SK-N-SH (cell line): ENCODE results near the gene MLLT3. TPM values are rescaled to one million over a fixed set of nuclear protein-coding genes. Genes with fewer than 3 reads are reported as not detected.

ENCODE experiments used
- CTCF ChIA-PET: fragments of 300-600, 350-600 bp; formaldehyde crosslinking; extraction: SDS; loops from one replicate; lab custom pipeline; 2021; lab: Yijun Ruan, JAX
- POLR2A ChIA-PET: fragments of 350-600 bp; sonication (Branson Sonifier 250); formaldehyde crosslinking; extraction: SDS; loops from one replicate; lab custom pipeline; 2020; ENCODE audit warnings: antibody characterized with exemption, inconsistent platforms; lab: Yijun Ruan, JAX
- DNase-seq: peaks from one replicate; pipeline ENCODE4 v3.0.0; 2012
- H2AFZ ChIP-seq: fragments of 200-600 bp; sonication (generic); 2 replicates; pipeline ENCODE4 v1.8.1; 2016; ENCODE audit warnings: antibody characterized with exemption, mild to moderate bottlenecking, low read depth
- H3F3A ChIP-seq: fragments of 200-600 bp; sonication (generic); replicated peaks from 2 replicates; pipeline ENCODE3; 2016; ENCODE audit warnings: antibody characterized with exemption, mild to moderate bottlenecking; ENCODE audit not compliant: insufficient read depth
- H3K27ac ChIP-seq, 2 experiments: fragments of 200-500 bp in 1 of 2; fragments of 200-600 bp in 1 of 2; sonication (Bioruptor generic) in 1 of 2; sonication (generic), shearing (Covaris generic) in 1 of 2; 2 replicates each; pipeline versions ENCODE4 v1.5.1 to v1.6.1; 2014 to 2016; ENCODE audit warnings: low read depth in 2 of 2, inconsistent platforms in 1 of 2, low read length in 1 of 2, mild to moderate bottlenecking in 1 of 2, mixed read lengths in 1 of 2
- H3K27me3 ChIP-seq: fragments of 200-600 bp; sonication (generic), shearing (Covaris generic); 2 replicates; pipeline ENCODE4 v1.6.1; 2016; ENCODE audit warnings: mixed run types; ENCODE audit not compliant: insufficient read depth
- H3K36me3 ChIP-seq, 2 experiments: fragments of 200-500 bp in 1 of 2; fragments of 200-600 bp in 1 of 2; sonication (Bioruptor generic) in 1 of 2; sonication (generic) in 1 of 2; replicated peaks in 1 of 2; 2 replicates each; pipeline versions ENCODE3 to v1.5.1; 2014 to 2016; ENCODE audit warnings: low read length in 1 of 2, mild to moderate bottlenecking in 1 of 2; ENCODE audit not compliant: insufficient read depth in 2 of 2, control insufficient read depth in 1 of 2
- H3K4me1 ChIP-seq, 2 experiments: fragments of 200-500 bp in 1 of 2; fragments of 200-600 bp in 1 of 2; sonication (Bioruptor generic) in 1 of 2; sonication (generic), shearing (Covaris generic) in 1 of 2; 2 replicates each; pipeline versions ENCODE4 v1.5.1 to v1.6.1; 2014 to 2016; ENCODE audit warnings: low read depth in 1 of 2, low read length in 1 of 2, mixed run types in 1 of 2; ENCODE audit not compliant: insufficient read depth in 2 of 2, control insufficient read depth in 1 of 2
- H3K4me2 ChIP-seq: fragments of 200-600 bp; sonication (generic), shearing (Covaris generic); 2 replicates; pipeline ENCODE4 v1.6.1; 2017; ENCODE audit warnings: mixed run types
- H3K4me3 ChIP-seq, 2 experiments: fragments of 200-500 bp in 1 of 2; fragments of 200-600 bp in 1 of 2; sonication (Bioruptor generic) in 1 of 2; sonication (generic), shearing (Covaris generic) in 1 of 2; 2 replicates each; pipeline versions ENCODE4 v1.5.1 to v1.8.1; 2014 to 2016; ENCODE audit warnings: low read depth in 2 of 2, inconsistent platforms in 1 of 2, low read length in 1 of 2, mild to moderate bottlenecking in 1 of 2, mixed read lengths in 1 of 2, moderate library complexity in 1 of 2
- H3K79me2 ChIP-seq: fragments of 200-600 bp; sonication (generic); 2 replicates; pipeline ENCODE4 v1.8.1; 2017; ENCODE audit warnings: mild to moderate bottlenecking; ENCODE audit not compliant: insufficient read depth
- H3K9ac ChIP-seq: fragments of 200-600 bp; sonication (generic); 2 replicates; pipeline ENCODE4 v1.6.1; 2017; ENCODE audit warnings: mixed run types
- H3K9me2 ChIP-seq: fragments of 200-600 bp; sonication (generic); 2 replicates; pipeline ENCODE4 v1.6.1; 2017; ENCODE audit warnings: mixed run types
- H3K9me3 ChIP-seq: fragments of 200-600 bp; sonication (generic); 2 replicates; pipeline ENCODE4 v1.6.1; 2017; ENCODE audit warnings: mixed run types, mild to moderate bottlenecking, moderate library complexity
- H4K20me1 ChIP-seq: fragments of 200-600 bp; sonication (generic); 2 replicates; pipeline ENCODE4 v1.6.1; 2017; ENCODE audit warnings: mild to moderate bottlenecking, mixed run types; ENCODE audit not compliant: insufficient read depth
- CHD2 ChIP-seq: fragments of 150-350 bp; IDR thresholded peaks from 2 replicates; pipeline ENCODE4 v1.6.1; 2018; ENCODE audit warnings: low read length; ENCODE audit not compliant: partially characterized antibody
- EZH2phosphoT487 ChIP-seq: fragments of 200-600 bp; sonication (generic); IDR thresholded peaks from 2 replicates; pipeline ENCODE4 v1.6.1; 2017; ENCODE audit warnings: low read depth, mixed run types, mild to moderate bottlenecking, antibody characterized with exemption, moderate library complexity, borderline replicate concordance
- FOSL2 ChIP-seq: IDR thresholded peaks from 2 replicates; pipeline ENCODE4 v1.4.0; 2012; ENCODE audit warnings: low read depth, mild to moderate bottlenecking, moderate library complexity, borderline replicate concordance
- FOXJ3 ChIP-seq: sonication (generic); formaldehyde crosslinking; IDR thresholded peaks from 2 replicates; pipeline ENCODE4 v1.5.1; 2020; ENCODE audit warnings: mild to moderate bottlenecking, missing genetic modification reagents
- GABPA ChIP-seq: IDR thresholded peaks from 2 replicates; pipeline ENCODE4 v1.4.0; 2012; ENCODE audit warnings: low read depth, mild to moderate bottlenecking
- GATA2 ChIP-seq: sonication (generic); formaldehyde crosslinking; IDR thresholded peaks from 2 replicates; pipeline ENCODE4 v1.5.0; 2020; ENCODE audit warnings: mild to moderate bottlenecking, missing genetic modification reagents
- JUND ChIP-seq: IDR thresholded peaks from 2 replicates; pipeline ENCODE4 v1.4.0; 2012
- MEF2A ChIP-seq: IDR thresholded peaks from 2 replicates; pipeline ENCODE4 v1.4.0; 2012; ENCODE audit warnings: low read depth, borderline replicate concordance
- MXI1 ChIP-seq: IDR thresholded peaks from 2 replicates; pipeline ENCODE4 v1.6.1; 2012; ENCODE audit warnings: mild to moderate bottlenecking, low read depth, low read length, improper control_type of control experiment
- NFIC ChIP-seq: IDR thresholded peaks from 2 replicates; pipeline ENCODE4 v1.4.0; 2012; ENCODE audit warnings: borderline replicate concordance
- POLR2AphosphoS5 ChIP-seq: IDR thresholded peaks from 2 replicates; pipeline ENCODE4 v1.6.1; 2012; ENCODE audit warnings: low read depth, low read length
- RCOR1 ChIP-seq: fragments of 150-350 bp; IDR thresholded peaks from 2 replicates; pipeline ENCODE4 v1.6.1; 2017; ENCODE audit warnings: antibody characterized with exemption, low read length
- RFX5 ChIP-seq: IDR thresholded peaks from 2 replicates; pipeline ENCODE4 v1.6.1; 2012; ENCODE audit warnings: mild to moderate bottlenecking, improper control_type of control experiment, low read length
- RXRA ChIP-seq: IDR thresholded peaks from 2 replicates; pipeline ENCODE4 v1.4.0; 2012; ENCODE audit warnings: low read depth, mild to moderate bottlenecking, borderline replicate concordance
- TAF1 ChIP-seq: IDR thresholded peaks from 2 replicates; pipeline ENCODE4 v1.6.1; 2012; ENCODE audit warnings: low read depth, mild to moderate bottlenecking, low read length, moderate library complexity, borderline replicate concordance
- TCF12 ChIP-seq: IDR thresholded peaks from 2 replicates; pipeline ENCODE4 v1.4.0; 2012
- TEAD4 ChIP-seq: IDR thresholded peaks from 2 replicates; pipeline ENCODE4 v1.4.0; 2012; ENCODE audit warnings: mild to moderate bottlenecking, borderline replicate concordance; ENCODE audit not compliant: insufficient read depth
- WGBS: methylation state at CpG from one replicate; pipeline ENCODE4 v1.1.6; 2017; ENCODE audit warnings: low lambda C conversion rate; 5-methylcytosine and 5-hydroxymethylcytosine counted together
- polyA plus RNA-seq, 3 experiments: library from polyadenylated mRNA; depleted of rRNA; stranded (reverse); fragments of >200 nt; gene quantifications; 2 replicates each; pipeline ENCODE4 v1.2.3, GENCODE V29; 2012
- TF ChIP-seq, protein P1 (sequence below): IDR thresholded peaks from 2 replicates; pipeline ENCODE4 v1.4.0; 2012; ENCODE audit warnings: low read depth, borderline replicate concordance
- TF ChIP-seq, protein P2 (sequence below): fragments of 200-600 bp; sonication (generic); IDR thresholded peaks from 2 replicates; pipeline ENCODE4 v1.6.1; 2017; ENCODE audit warnings: antibody characterized with exemption, mild to moderate bottlenecking, moderate library complexity
- TF ChIP-seq, protein P3 (sequence below): fragments of 150-350 bp; IDR thresholded peaks from 2 replicates; pipeline ENCODE4 v1.6.1; 2016; ENCODE audit warnings: mild to moderate bottlenecking, low read depth, low read length
- TF ChIP-seq, protein P4 (sequence below): IDR thresholded peaks from 2 replicates; pipeline ENCODE4; 2012

MLLT3 gene
- polyA plus RNA-seq, 1 of the 3 experiments (the other 2 are of a cell fraction) = 3.9 TPM

DNA sequence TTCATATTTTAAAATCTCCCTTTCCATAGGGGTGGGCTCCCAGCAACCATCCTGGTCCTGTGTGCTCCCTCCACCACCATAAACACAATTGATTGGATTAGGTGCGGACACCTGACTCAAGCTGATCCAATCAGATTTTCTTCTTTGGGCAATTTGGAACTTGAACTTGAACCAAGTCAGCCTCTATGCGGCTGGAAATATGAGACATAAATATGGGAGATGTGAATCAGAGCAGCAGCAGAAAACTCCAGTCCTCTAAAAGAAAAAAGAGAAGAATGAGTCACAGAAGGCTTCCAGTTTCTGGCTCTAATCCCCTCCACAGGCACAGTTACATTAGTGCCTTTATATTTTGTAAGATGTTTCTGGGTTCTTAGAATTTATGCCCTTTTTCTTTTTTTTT is 306.6 kb downstream of the MLLT3 start:
- Histone ChIP-seq H3K36me3 (no peaks in the 10 kb centered on the region), H2AFZ (no peak overlapping the region; the same call in 1 of the 2 replicates), H3K9me2 (no peaks in the 10 kb centered on the region), H3K4me2 (no peak overlapping the region), H3K9me3 (no peaks in the 10 kb centered on the region), H3K9ac (no peak overlapping the region), H3F3A (peaks cover 7% of the 10 kb centered on the region), H3K79me2 (no peaks in the 10 kb centered on the region), H3K27ac (peak overlapping the region in 1 of 2 experiments; percentile 37; a peak in 1 of 4 replicates), H3K27me3 (no peaks in the 10 kb centered on the region), H3K4me1 (no peaks in the 10 kb centered on the region), H3K4me3 (no peak overlapping the region), H4K20me1 (no peaks in the 10 kb centered on the region)
- DNase-seq = no peak
- ChIA-PET POLR2A (no interaction called here), CTCF (no interaction called here)
- TF ChIP-seq MXI1 (no peak), EZH2phosphoT487 (no peak), GATA2 (CRISPR knock-in tag) (no peak), TEAD4 (no peak), NFIC (peak; percentile 25; the same call in 1 of the 2 replicates), JUND (0 out of 2 replicates have a peak, but pooled peaks have one; percentile 27), TAF1 (peak; percentile 82; the same call in 1 of the 2 replicates), TCF12 (peak; percentile 31; the same call in 1 of the 2 replicates), FOSL2 (peak; percentile 79)
- TF ChIP-seq, protein P1, sequence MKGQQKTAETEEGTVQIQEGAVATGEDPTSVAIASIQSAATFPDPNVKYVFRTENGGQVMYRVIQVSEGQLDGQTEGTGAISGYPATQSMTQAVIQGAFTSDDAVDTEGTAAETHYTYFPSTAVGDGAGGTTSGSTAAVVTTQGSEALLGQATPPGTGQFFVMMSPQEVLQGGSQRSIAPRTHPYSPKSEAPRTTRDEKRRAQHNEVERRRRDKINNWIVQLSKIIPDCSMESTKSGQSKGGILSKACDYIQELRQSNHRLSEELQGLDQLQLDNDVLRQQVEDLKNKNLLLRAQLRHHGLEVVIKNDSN = peak; percentile 83
- 50% methylated on average over 2 of the region's 2 CpGs for WGBS

DNA sequence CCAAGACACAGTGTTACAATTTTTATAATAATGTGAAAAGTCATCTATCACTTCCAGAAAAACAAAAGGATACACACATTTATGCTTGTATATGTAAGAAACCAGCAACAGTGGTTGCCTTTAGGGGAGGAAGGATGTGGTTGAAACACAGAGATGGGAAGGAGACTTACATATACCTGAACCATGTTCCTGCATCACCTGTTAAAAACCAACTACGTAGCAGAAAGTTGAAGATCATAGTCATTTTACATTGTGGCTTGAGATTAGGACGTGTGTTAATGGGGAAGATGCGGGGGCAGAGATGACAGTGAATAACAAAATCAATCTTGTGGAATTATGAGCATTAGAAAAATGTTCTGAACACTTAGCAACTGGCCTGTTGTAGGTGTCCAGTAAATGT is 307.3 kb downstream of the MLLT3 start:
- H3F3A ChIP-seq = peaks cover 7% of the 10 kb centered on the region
- no peaks in the 10 kb centered on the region for H3K36me3 ChIP-seq
- 82% methylated on average over 3 of the region's 3 CpGs for WGBS
- CTCF ChIA-PET = no interaction called here
- no peaks in the 10 kb centered on the region for H3K79me2 ChIP-seq
- TF ChIP-seq RCOR1 (no peak), MXI1 (no peak), MEF2A (no peak), CHD2 (no peak), GABPA (no peak), EZH2phosphoT487 (no peak), NFIC (no peak), RXRA (no peak), POLR2AphosphoS5 (no peak), FOXJ3 (CRISPR knock-in tag) (no peak), RFX5 (no peak), TCF12 (no peak), FOSL2 (no peak), TAF1 (no peak)
- TF ChIP-seq, protein P2, sequence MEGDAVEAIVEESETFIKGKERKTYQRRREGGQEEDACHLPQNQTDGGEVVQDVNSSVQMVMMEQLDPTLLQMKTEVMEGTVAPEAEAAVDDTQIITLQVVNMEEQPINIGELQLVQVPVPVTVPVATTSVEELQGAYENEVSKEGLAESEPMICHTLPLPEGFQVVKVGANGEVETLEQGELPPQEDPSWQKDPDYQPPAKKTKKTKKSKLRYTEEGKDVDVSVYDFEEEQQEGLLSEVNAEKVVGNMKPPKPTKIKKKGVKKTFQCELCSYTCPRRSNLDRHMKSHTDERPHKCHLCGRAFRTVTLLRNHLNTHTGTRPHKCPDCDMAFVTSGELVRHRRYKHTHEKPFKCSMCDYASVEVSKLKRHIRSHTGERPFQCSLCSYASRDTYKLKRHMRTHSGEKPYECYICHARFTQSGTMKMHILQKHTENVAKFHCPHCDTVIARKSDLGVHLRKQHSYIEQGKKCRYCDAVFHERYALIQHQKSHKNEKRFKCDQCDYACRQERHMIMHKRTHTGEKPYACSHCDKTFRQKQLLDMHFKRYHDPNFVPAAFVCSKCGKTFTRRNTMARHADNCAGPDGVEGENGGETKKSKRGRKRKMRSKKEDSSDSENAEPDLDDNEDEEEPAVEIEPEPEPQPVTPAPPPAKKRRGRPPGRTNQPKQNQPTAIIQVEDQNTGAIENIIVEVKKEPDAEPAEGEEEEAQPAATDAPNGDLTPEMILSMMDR = no peak
- TF ChIP-seq, protein P1 = no peak
- TF ChIP-seq, protein P3, sequence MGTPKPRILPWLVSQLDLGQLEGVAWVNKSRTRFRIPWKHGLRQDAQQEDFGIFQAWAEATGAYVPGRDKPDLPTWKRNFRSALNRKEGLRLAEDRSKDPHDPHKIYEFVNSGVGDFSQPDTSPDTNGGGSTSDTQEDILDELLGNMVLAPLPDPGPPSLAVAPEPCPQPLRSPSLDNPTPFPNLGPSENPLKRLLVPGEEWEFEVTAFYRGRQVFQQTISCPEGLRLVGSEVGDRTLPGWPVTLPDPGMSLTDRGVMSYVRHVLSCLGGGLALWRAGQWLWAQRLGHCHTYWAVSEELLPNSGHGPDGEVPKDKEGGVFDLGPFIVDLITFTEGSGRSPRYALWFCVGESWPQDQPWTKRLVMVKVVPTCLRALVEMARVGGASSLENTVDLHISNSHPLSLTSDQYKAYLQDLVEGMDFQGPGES = no peak
- TF ChIP-seq, protein P4, sequence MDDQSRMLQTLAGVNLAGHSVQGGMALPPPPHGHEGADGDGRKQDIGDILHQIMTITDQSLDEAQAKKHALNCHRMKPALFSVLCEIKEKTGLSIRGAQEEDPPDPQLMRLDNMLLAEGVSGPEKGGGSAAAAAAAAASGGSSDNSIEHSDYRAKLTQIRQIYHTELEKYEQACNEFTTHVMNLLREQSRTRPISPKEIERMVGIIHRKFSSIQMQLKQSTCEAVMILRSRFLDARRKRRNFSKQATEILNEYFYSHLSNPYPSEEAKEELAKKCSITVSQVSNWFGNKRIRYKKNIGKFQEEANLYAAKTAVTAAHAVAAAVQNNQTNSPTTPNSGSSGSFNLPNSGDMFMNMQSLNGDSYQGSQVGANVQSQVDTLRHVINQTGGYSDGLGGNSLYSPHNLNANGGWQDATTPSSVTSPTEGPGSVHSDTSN = no peak
- no peaks in the 10 kb centered on the region for H3K9me3 ChIP-seq
- H3K9ac ChIP-seq = no peak overlapping the region
- no peaks in the 10 kb centered on the region for H4K20me1 ChIP-seq
- no peaks in the 10 kb centered on the region for H3K4me1 ChIP-seq
- DNase-seq = no peak
- H3K4me2 ChIP-seq = no peak overlapping the region
- no peak overlapping the region for H3K27ac ChIP-seq
- H3K4me3 ChIP-seq = no peak overlapping the region
- H3K9me2 ChIP-seq = no peaks in the 10 kb centered on the region
- H3K27me3 ChIP-seq = no peaks in the 10 kb centered on the region
- no peak overlapping the region; the same call in 1 of the 2 replicates for H2AFZ ChIP-seq
- POLR2A ChIA-PET = interaction anchor here (0.7 kb wide), 1 partner anchor 8 kb away, joined by 5 read pairs; no protein-coding TSS in a partner anchor
